Gastrocnemius medialis (tissue), 4 donors: Measurements from ENCODE around the gene ARF3. TPM values are rescaled to one million over a fixed set of nuclear protein-coding genes. Genes with fewer than 3 reads are reported as not detected.

Experiments used
- ATAC-seq, 2 donors: fragments of 150-250 bp; one replicate each; pipeline ENCODE4 v1.9.1; 2016
- DNase-seq, 2 donors: peaks; one replicate each; pipeline ENCODE4 v3.0.0-alpha.2; 2019
- H3K27ac ChIP-seq, 4 donors: fragments of 200-600 bp; sonication (generic); 1 replicate in 1 of 4; 2 replicates in 3 of 4; pipeline ENCODE4 v1.5.1; 2016 to 2018; ENCODE audit warnings: mild to moderate bottlenecking in 2 of 4, moderate library complexity in 1 of 4
- H3K27me3 ChIP-seq, 3 donors: fragments of 200-600 bp; sonication (generic) in 2 of 3; 1 replicate in 1 of 3; 2 replicates in 2 of 3; pipeline versions ENCODE4 v1.5.1 to v1.6.0; 2016 to 2019; ENCODE audit warnings: mild to moderate bottlenecking in 1 of 3, moderate library complexity in 1 of 3
- H3K36me3 ChIP-seq, 2 donors: fragments of 200-600 bp; sonication (generic) in 1 of 2; one replicate each; pipeline ENCODE4 v1.5.1; 2017 to 2018
- H3K4me1 ChIP-seq, 2 donors: fragments of 200-600 bp; sonication (generic) in 1 of 2; one replicate each; pipeline ENCODE4 v1.5.1; 2016 to 2017; ENCODE audit warnings: mild to moderate bottlenecking in 2 of 2
- H3K4me3 ChIP-seq, 4 donors: fragments of 200-600 bp; sonication (generic) in 3 of 4; 1 replicate in 1 of 4; 2 replicates in 3 of 4; pipeline ENCODE4 v1.5.1; 2016 to 2019; ENCODE audit warnings: mild to moderate bottlenecking in 2 of 4
- H3K9me3 ChIP-seq, 3 donors: fragments of 200-600 bp; sonication (generic) in 2 of 3; 1 replicate in 1 of 3; 2 replicates in 2 of 3; pipeline ENCODE4 v1.5.1; 2016 to 2019
- CTCF ChIP-seq, 5 experiments: fragments of 450-650 bp in 3 of 5; fragments of 200-600 bp in 2 of 5; sonication (generic) in 2 of 5; IDR thresholded peaks in 4 of 5; conservative IDR thresholded peaks in 1 of 5; 1 replicate in 4 of 5; 2 replicates in 1 of 5; pipeline ENCODE4 v1.5.1; 2016 to 2019; ENCODE audit warnings: antibody characterized with exemption in 5 of 5, mild to moderate bottlenecking in 3 of 5, moderate library complexity in 3 of 5
- POLR2A ChIP-seq, 2 donors: fragments of 450-650 bp; IDR thresholded peaks; one replicate each; pipeline ENCODE4 v1.6.1; 2017; ENCODE audit warnings: antibody characterized with exemption in 2 of 2, mild to moderate bottlenecking in 2 of 2, moderate library complexity in 2 of 2
- in situ Hi-C, 4 donors: fragments of 200-750 bp; cut with MboI; loops; one replicate each; pipeline versions ENCODE4 v1.15.0 to v1.8.0; 2017; ENCODE audit warnings: low sequenced_read_pairs in 4 of 4
- intact Hi-C: fragments of 100-400 bp; cut with DNase I; formaldehyde crosslinking; loops from one replicate; pipeline ENCODE4 v1.15.1; 2023; ENCODE audit warnings: low total_unique reads
- total RNA-seq, 4 donors: library from RNA; depleted of rRNA; stranded (reverse); fragments of >200 nt; gene quantifications; one replicate each; pipeline versions ENCODE4 v1.1.0 to v1.2.3, GENCODE V29; 2016

ARF3 gene
- total RNA-seq, 4 donors from 2014 or later = 4.9 to 17.2 (median 13.5) TPM

GRCh38 chr12:48977290-48978281, 20.3 kb upstream of the ARF3 start:
- in situ Hi-C loops = loop anchor here in 1 of 4 donors (25.0 kb wide), 1 partner anchor 115 kb away; the partner anchor contains the start of genes DDX23 and RND1
- DNase-seq = no peak

GRCh38 chr12:48973941-48974673, 16.8 kb upstream of the ARF3 start:
- no peak overlapping the region for H3K4me3 ChIP-seq
- TF ChIP-seq POLR2A (IDR thresholded peaks at IDR 0.05) (no peak), CTCF (IDR thresholded peaks at IDR 0.05 in 4 of 5, conservative IDR thresholded peaks at IDR 0.05 in 1 of 5) (peak in 4 of 5 experiments; percentile 27 to 45 (median 34))
- peaks cover 15 to 19% of the 10 kb centered on the region in 2 donors for H3K4me1 ChIP-seq
- no peak overlapping the region for H3K27ac ChIP-seq
- H3K27me3 ChIP-seq = peaks cover 86 to 96% (median 94%) of the 10 kb centered on the region in 3 donors
- H3K36me3 ChIP-seq = no peaks in the 10 kb centered on the region
- no peaks in the 10 kb centered on the region for H3K9me3 ChIP-seq
- intact Hi-C loops = no loop called here
- in situ Hi-C loops = no loop called here
- peak in 1 of 2 donors; percentile 30 for ATAC-seq
- DNase-seq = peak in 1 of 2 donors; percentile 39

More at GRCh38 chr12:48977290-48978281, 20.3 kb upstream of the ARF3 start:
- H3K27ac ChIP-seq = no peak overlapping the region
- ATAC-seq = no peak
- TF ChIP-seq CTCF (IDR thresholded peaks at IDR 0.05 in 4 of 5, conservative IDR thresholded peaks at IDR 0.05 in 1 of 5) (peak; percentile 53 to 75 (median 62)), POLR2A (IDR thresholded peaks at IDR 0.05) (no peak)
- H3K27me3 ChIP-seq = peaks cover 86 to 95% (median 94%) of the 10 kb centered on the region in 3 donors
- peak overlapping the region in 2 of 4 donors; percentile 50 to 60 for H3K4me3 ChIP-seq
- no peaks in the 10 kb centered on the region for H3K36me3 ChIP-seq
- intact Hi-C loops = no loop called here
- peaks cover 30 to 33% of the 10 kb centered on the region in 2 donors for H3K4me1 ChIP-seq
- H3K9me3 ChIP-seq = no peaks in the 10 kb centered on the region

GRCh38 chr12:48973531-48973930, 16.2 kb upstream of the ARF3 start:
- Histone ChIP-seq H3K9me3 (no peaks in the 10 kb centered on the region), H3K4me1 (peaks cover 10 to 13% of the 10 kb centered on the region in 2 donors), H3K4me3 (no peak overlapping the region), H3K36me3 (no peaks in the 10 kb centered on the region), H3K27ac (peak overlapping the region in 1 of 4 donors; percentile 33), H3K27me3 (peaks cover 80 to 92% (median 88%) of the 10 kb centered on the region in 3 donors)
- ATAC-seq (no peak), DNase-seq (peak in 1 of 2 donors; percentile 46)
- in situ Hi-C loops = no loop called here
- intact Hi-C loops = no loop called here
- TF ChIP-seq CTCF (IDR thresholded peaks at IDR 0.05 in 4 of 5, conservative IDR thresholded peaks at IDR 0.05 in 1 of 5) (no peak), POLR2A (IDR thresholded peaks at IDR 0.05) (no peak)

GRCh38 chr12:48972952-48973483, 15.7 kb upstream of the ARF3 start:
- Histone ChIP-seq H3K4me3 (no peak overlapping the region), H3K27me3 (peaks cover 75 to 87% (median 83%) of the 10 kb centered on the region in 3 donors), H3K9me3 (no peaks in the 10 kb centered on the region), H3K4me1 (peaks cover 7 to 9% of the 10 kb centered on the region in 2 donors), H3K36me3 (no peaks in the 10 kb centered on the region), H3K27ac (peak overlapping the region in 1 of 4 donors; percentile 33)
- ATAC-seq = no peak
- TF ChIP-seq CTCF (IDR thresholded peaks at IDR 0.05 in 4 of 5, conservative IDR thresholded peaks at IDR 0.05 in 1 of 5) (no peak), POLR2A (IDR thresholded peaks at IDR 0.05) (no peak)
- in situ Hi-C loops = no loop called here
- intact Hi-C loops = no loop called here
- no peak for DNase-seq
